CD4-positive, alpha-beta T cell treated with Interleukin-4 for 1 hour (primary cell): ENCODE results near the gene OSBPL8.
A peak's percentile ranks its signal among the peaks of the same experiment; 100 is the strongest.

ENCODE experiments used
- DNase-seq, 2 donors: peaks; one replicate each; pipeline ENCODE4 v3.0.0-alpha.2; 2020 to 2022

Gene OSBPL8

GRCh38 chr12:76559400-76560085, at the start of gene OSBPL8:
Gene OSBPL8 (minus strand): TSS chr12:76559771. CDS start chr12:76487551, 72,220 bp downstream.
- peak; percentile 94 for DNase-seq

- no peak for DNase-seq
Observed at GRCh38 chr12:76608070-76608469, 48.5 kb upstream of the OSBPL8 start.

- DNase-seq, result no peak
Observed at GRCh38 chr12:76595056-76595455, 35.5 kb upstream of the OSBPL8 start.

- DNase-seq, result no peak
Observed at GRCh38 chr12:76591476-76591875, 31.9 kb upstream of the OSBPL8 start.

- no peak for DNase-seq
Observed at GRCh38 chr12:76590131-76590530, 30.6 kb upstream of the OSBPL8 start.

- peak; percentile 10 to 53 for DNase-seq
Observed at GRCh38 chr12:76588881-76589565, 29.5 kb upstream of the OSBPL8 start.

GRCh38 chr12:76587428-76588178, 28.0 kb upstream of the OSBPL8 start:
- DNase-seq, result no peak

GRCh38 chr12:76586764-76587395, 27.3 kb upstream of the OSBPL8 start:
- peak; percentile 41 to 67 for DNase-seq

- DNase-seq, result no peak
Observed at GRCh38 chr12:76583301-76583700, 23.7 kb upstream of the OSBPL8 start.

GRCh38 chr12:76573840-76574373, 14.3 kb upstream of the OSBPL8 start:
- no peak for DNase-seq

GRCh38 chr12:76571256-76571655, 11.7 kb upstream of the OSBPL8 start:
- no peak for DNase-seq

GRCh38 chr12:76569685-76570604, 10.4 kb upstream of the OSBPL8 start:
- peak in 1 of 2 donors; percentile 31 for DNase-seq

- no peak for DNase-seq
Observed at GRCh38 chr12:76568888-76569551, 9.4 kb upstream of the OSBPL8 start.

GRCh38 chr12:76568130-76568529, 8.6 kb upstream of the OSBPL8 start:
- DNase-seq, result no peak

- no peak for DNase-seq
Observed at GRCh38 chr12:76563061-76563460, 3.5 kb upstream of the OSBPL8 start.

GRCh38 chr12:76562130-76562529, 2.6 kb upstream of the OSBPL8 start:
- no peak for DNase-seq

GRCh38 chr12:76560086-76560491, 518 bp upstream of the OSBPL8 start:
- no peak for DNase-seq

GRCh38 chr12:76558684-76559399, 729 bp downstream of the OSBPL8 start:
- peak; percentile 81 for DNase-seq

- DNase-seq, result peak in 1 of 2 donors; percentile 43
Observed at GRCh38 chr12:76556368-76556767, 3.2 kb downstream of the OSBPL8 start.

- no peak for DNase-seq
Observed at GRCh38 chr12:76555797-76556196, 3.8 kb downstream of the OSBPL8 start.
